BJ (cell line): Measurements from ENCODE around the gene SPDYE6. TPM values are rescaled to one million over a fixed set of nuclear protein-coding genes. Genes with fewer than 3 reads are reported as not detected.
"Not testable (repeated sequence)": the region's sequence is repeated elsewhere in the genome, so short reads cannot be mapped to it uniquely, and the experiment has no call there.

Experiments
- CTCF ChIA-PET: fragments of 350-600 bp; formaldehyde crosslinking; extraction: SDS; loops from one replicate; lab custom pipeline; 2021; ENCODE audit warnings: antibody characterized with exemption, inconsistent platforms; lab: Yijun Ruan, JAX
- POLR2A ChIA-PET: fragments of 300-600 bp; sonication (Branson Sonifier 250); formaldehyde crosslinking; extraction: SDS; loops from one replicate; lab custom pipeline; 2021; ENCODE audit warnings: antibody characterized with exemption; lab: Charles Lee
- DNase-seq: peaks from one replicate; pipeline ENCODE4 v3.0.0-alpha.2; 2011; ENCODE audit warnings: low read depth
- H3K27me3 ChIP-seq: 2 replicates; pipeline ENCODE4 v1.6.0; 2011; ENCODE audit warnings: low read length; ENCODE audit not compliant: control insufficient read depth, insufficient read depth
- H3K36me3 ChIP-seq: 2 replicates; pipeline ENCODE4 v1.5.1; 2011; ENCODE audit warnings: low read length; ENCODE audit not compliant: control insufficient read depth, insufficient read depth
- H3K4me3 ChIP-seq: 2 replicates; pipeline ENCODE4 v1.5.1; 2011; ENCODE audit warnings: low read depth, mild to moderate bottlenecking, control low read depth, low read length
- polyA minus RNA-seq: library from RNA; depleted of rRNA, polyadenylated mRNA; stranded (reverse); fragments of >200 nt; gene quantifications from 2 replicates; pipeline ENCODE4 v1.2.3, GENCODE V29; 2011; rRNA and poly(A)+ RNA removed
- polyA plus RNA-seq: library from polyadenylated mRNA; depleted of rRNA; stranded (reverse); fragments of >200 nt; gene quantifications from 2 replicates; pipeline ENCODE4 v1.2.3, GENCODE V29; 2011; rRNA removed
- TF ChIP-seq, protein P1 (sequence below): IDR thresholded peaks from 2 replicates; pipeline ENCODE4 v1.5.1; 2011; ENCODE audit warnings: low read depth, mild to moderate bottlenecking, control low read depth, inconsistent platforms, low read length, moderate library complexity; ENCODE audit not compliant: insufficient read depth

Gene SPDYE6, protein sequence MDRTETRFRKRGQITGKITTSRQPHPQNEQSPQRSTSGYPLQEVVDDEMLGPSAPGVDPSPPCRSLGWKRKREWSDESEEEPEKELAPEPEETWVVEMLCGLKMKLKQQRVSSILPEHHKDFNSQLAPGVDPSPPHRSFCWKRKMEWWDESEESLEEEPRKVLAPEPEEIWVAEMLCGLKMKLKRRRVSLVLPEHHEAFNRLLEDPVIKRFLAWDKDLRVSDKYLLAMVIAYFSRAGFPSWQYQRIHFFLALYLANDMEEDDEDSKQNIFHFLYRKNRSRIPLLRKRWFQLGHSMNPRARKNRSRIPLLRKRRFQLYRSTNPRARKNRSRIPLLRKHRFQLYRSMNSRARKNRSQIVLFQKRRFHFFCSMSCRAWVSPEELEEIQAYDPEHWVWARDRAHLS
- not detected in 2 replicates for polyA plus RNA-seq
- 0.24 TPM in 1 of 2 replicates, not detected in the other for polyA minus RNA-seq

DNA sequence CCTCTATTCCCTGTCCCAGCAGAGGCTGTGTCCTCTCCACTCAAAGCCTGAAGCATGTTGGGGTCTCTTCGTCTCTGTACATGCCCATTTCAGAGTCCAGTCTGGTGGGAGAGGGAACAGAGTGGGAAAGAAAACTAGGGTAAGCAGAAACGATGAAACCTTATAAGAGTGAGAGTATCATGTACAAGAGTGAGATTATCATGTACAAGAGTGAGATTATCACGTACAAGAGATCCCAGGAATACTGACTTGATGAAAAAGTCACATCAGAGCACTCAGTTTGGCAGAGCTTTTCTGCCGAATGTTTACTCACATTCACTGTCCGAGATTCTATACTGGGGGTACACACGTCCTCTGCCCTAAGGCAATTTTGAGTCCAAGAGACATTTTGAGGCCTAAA lies at the start of gene SPDYE6:
SPDYE6 (minus strand) TSS at position 101 of the 400 bp plus-strand sequence. CDS start 421 bp downstream, outside the sequence.
- CTCF ChIA-PET: not testable (repeated sequence)

DNA sequence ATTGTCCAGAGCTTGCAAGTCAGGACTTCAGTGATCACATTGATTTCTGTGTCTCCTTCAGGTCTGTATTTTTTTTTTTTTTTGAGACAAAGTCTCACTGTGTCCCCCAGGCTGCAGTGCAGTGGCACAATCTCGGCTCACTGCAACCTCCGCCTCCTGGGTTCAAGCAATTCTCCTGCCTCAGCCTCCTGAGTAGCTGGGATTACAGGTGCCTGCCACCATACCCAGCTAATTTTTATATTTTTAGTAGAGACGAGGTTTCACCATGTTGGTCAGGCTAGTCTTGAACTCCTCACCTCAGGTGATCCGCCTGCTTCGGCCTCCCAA lies 48.6 kb upstream of the SPDYE6 start:
- peaks cover 34% of the 10 kb centered on the region for H3K36me3 ChIP-seq
- POLR2A ChIA-PET: not testable (repeated sequence)
- CTCF ChIA-PET: interaction anchor here (0.6 to 2.4 kb wide), 8 partner anchors 9 to 841 kb away, joined by 3 to 9 read pairs (median 5); partner anchors contain the start of gene PRKRIP1

More for the DNA sequence above, at the start of gene SPDYE6:
- H3K27me3 ChIP-seq, H3K36me3 ChIP-seq, DNase-seq, H3K4me3 ChIP-seq, POLR2A ChIA-PET: not testable (repeated sequence)

DNA sequence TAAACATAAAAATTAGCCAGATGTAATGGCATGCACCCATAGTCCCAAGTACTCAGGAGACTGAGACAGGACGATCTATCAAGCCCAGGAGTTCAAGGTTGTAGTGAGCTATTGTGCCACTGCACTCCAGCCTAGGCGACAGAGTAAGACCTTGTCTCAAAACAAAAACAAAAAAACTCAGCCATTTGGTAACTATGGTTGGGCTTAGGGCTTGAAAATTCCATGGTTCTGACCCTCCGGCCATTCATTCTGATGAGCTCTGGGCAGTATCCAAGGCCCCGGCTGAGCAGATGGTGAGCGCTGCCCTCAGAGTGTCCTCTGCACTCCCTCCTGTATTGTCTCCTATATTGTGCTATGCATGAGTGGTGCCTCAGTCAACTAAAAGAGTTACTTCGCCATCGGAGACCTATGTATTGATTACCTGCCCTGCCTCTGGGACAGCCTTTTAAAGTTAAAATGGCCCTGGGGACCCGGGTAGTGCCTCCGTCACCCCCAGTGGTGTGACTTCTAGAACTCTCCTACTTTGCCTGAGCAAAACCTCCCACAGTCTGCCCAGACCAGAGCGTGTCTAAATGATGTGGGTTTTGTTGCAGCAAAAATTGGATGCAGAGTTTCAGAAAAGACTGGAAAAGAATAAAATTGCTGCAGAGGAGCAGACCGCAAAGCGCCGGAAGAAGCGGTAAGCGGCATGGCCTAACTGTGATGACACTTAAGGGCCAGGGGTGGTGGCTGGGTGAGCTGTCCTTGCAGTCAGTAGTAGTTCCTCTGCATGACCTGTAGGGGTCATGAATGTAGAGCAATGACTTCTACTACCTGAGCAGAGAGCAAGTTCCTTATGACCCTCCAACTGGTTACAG lies 48.0 kb upstream of the SPDYE6 start:
- ChIA-PET POLR2A (no interaction called here), CTCF (interaction anchor here (0.6 to 2.4 kb wide), 9 partner anchors 8 to 841 kb away, joined by 3 to 9 read pairs (median 4); partner anchors contain the start of gene PRKRIP1)
- peaks cover 35% of the 10 kb centered on the region for H3K36me3 ChIP-seq
- TF ChIP-seq, protein P1, sequence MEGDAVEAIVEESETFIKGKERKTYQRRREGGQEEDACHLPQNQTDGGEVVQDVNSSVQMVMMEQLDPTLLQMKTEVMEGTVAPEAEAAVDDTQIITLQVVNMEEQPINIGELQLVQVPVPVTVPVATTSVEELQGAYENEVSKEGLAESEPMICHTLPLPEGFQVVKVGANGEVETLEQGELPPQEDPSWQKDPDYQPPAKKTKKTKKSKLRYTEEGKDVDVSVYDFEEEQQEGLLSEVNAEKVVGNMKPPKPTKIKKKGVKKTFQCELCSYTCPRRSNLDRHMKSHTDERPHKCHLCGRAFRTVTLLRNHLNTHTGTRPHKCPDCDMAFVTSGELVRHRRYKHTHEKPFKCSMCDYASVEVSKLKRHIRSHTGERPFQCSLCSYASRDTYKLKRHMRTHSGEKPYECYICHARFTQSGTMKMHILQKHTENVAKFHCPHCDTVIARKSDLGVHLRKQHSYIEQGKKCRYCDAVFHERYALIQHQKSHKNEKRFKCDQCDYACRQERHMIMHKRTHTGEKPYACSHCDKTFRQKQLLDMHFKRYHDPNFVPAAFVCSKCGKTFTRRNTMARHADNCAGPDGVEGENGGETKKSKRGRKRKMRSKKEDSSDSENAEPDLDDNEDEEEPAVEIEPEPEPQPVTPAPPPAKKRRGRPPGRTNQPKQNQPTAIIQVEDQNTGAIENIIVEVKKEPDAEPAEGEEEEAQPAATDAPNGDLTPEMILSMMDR: peak; percentile 67
- DNase-seq: no peak
- H3K4me3 ChIP-seq: no peak overlapping the region
- no peaks in the 10 kb centered on the region for H3K27me3 ChIP-seq

More for the DNA sequence above, 48.6 kb upstream of the SPDYE6 start:
- H3K27me3 ChIP-seq, H3K4me3 ChIP-seq, DNase-seq: not testable (repeated sequence)

DNA sequence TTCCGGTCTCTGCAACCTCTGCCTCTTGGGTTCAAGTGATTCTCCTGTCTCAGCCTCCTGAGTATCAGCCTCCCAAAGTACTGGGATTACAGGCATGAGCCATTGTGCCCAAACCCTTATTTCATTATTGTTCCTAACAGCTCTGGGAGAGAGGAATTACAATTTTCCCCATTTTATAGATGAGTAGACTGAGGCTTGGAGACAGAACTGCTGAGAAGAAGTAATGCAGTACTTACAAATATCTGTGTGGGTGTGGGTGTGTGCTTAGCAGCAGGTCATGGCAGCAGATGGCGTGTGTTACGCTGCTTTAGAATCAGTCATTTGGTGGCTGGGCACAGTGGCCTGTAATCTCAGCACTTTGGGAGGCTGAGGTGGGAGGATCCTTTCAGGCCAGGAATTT lies 47.3 kb upstream of the SPDYE6 start:
- ChIA-PET POLR2A (no interaction called here), CTCF (interaction anchor here (2.4 kb wide), 1 partner anchor 12 kb away, joined by 7 read pairs; no protein-coding TSS in a partner anchor)
- Histone ChIP-seq H3K4me3 (no peak overlapping the region), H3K27me3 (no peaks in the 10 kb centered on the region), H3K36me3 (peaks cover 35% of the 10 kb centered on the region)
- TF ChIP-seq, protein P1: no peak
- no peak for DNase-seq

DNA sequence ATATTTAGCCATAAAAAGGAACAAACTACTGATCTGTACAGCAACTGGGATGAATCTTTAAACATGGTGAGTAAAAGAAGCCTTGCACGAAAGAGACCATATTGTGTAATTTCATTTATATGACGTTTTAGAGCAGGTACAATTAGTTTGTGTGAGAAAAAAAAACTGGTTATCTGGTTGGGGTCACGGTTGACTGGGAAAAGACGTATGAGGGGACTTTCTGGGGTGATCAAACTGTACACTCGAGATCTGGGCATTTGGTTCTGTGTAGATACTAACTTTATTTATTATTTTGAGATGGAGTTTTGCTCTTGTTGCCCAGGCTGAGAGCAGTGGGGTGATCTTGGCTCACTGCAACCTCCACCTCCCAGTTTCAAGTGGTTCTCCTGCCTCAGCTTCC lies 44.1 kb upstream of the SPDYE6 start:
- Histone ChIP-seq H3K27me3 (no peaks in the 10 kb centered on the region), H3K36me3 (peaks cover 16% of the 10 kb centered on the region), H3K4me3 (no peak overlapping the region)
- POLR2A ChIA-PET: no interaction called here
- CTCF ChIA-PET: no interaction called here
- TF ChIP-seq, protein P1: no peak
- no peak for DNase-seq

DNA sequence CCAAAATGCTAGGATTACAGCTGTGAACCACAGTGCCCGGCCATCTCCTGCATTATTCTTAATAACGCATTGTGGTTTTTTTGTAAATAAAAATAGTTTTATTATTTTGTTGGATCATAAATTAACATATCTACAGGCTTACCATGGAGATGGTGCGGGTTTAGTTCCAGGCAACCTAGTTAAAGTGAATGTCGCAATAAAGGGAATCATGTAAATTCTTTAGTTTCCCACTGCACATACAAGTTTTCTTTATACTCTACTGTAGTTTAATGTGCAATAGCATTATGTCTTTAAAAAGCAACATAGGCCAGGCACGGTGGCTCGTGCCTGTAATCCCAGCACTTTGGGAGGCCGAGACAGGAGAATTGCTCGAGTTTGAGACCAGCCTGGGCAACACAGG lies 42.3 kb upstream of the SPDYE6 start:
- peaks cover 9% of the 10 kb centered on the region for H3K36me3 ChIP-seq
- CTCF ChIA-PET: no interaction called here
- H3K4me3 ChIP-seq: no peak overlapping the region
- no peak for DNase-seq
- no peaks in the 10 kb centered on the region for H3K27me3 ChIP-seq
- POLR2A ChIA-PET: no interaction called here
- TF ChIP-seq, protein P1: no peak
